ENCODE measurements around the gene NRXN2.
"Not testable (repeated sequence)": the region's sequence is repeated elsewhere in the genome, so short reads cannot be mapped to it uniquely, and the experiment has no call there.

NRXN2 gene

GRCh38 chr11:64664236-64664870 lies 58.6 kb downstream of the NRXN2 start:
- DNase-seq (ENCODE audit: low spot score in 2 of 2); in situ Hi-C loops (cut with MboI; ENCODE audit: low sequenced_read_pairs); H3K4me3 ChIP-seq; H3K36me3 ChIP-seq (replicated peaks); H3K4me1 ChIP-seq; H3K9me3 ChIP-seq; H3K27me3 ChIP-seq (ENCODE audit: low read depth): not testable (repeated sequence)

- in situ Hi-C loops (cut with MboI; ENCODE audit: low sequenced_read_pairs): no loop called here
- Histone ChIP-seq H3K4me3 (no peak overlapping the region), H3K27me3 (ENCODE audit: low read depth) (no peaks in the 10 kb centered on the region), H3K4me1 (no peaks in the 10 kb centered on the region), H3K36me3 (replicated peaks) (no peaks in the 10 kb centered on the region), H3K9me3 (no peaks in the 10 kb centered on the region)
- no peak for DNase-seq (ENCODE audit: low spot score in 2 of 2)
Observed at GRCh38 chr11:64663656-64664055, 59.3 kb downstream of the NRXN2 start.

- Histone ChIP-seq H3K4me1 (no peaks in the 10 kb centered on the region), H3K36me3 (replicated peaks) (no peaks in the 10 kb centered on the region), H3K27me3 (ENCODE audit: low read depth) (no peaks in the 10 kb centered on the region), H3K9me3 (no peaks in the 10 kb centered on the region), H3K4me3 (no peak overlapping the region)
- in situ Hi-C loops (cut with MboI; ENCODE audit: low sequenced_read_pairs): no loop called here
- DNase-seq (ENCODE audit: low spot score in 2 of 2): no peak
Observed at GRCh38 chr11:64661614-64662013, 61.4 kb downstream of the NRXN2 start.

- in situ Hi-C loops (cut with MboI; ENCODE audit: low sequenced_read_pairs): no loop called here
- no peaks in the 10 kb centered on the region for H3K27me3 ChIP-seq (ENCODE audit: low read depth)
- no peak for DNase-seq (ENCODE audit: low spot score in 2 of 2)
- H3K4me1 ChIP-seq: no peaks in the 10 kb centered on the region
- H3K4me3 ChIP-seq: no peak overlapping the region
- no peaks in the 10 kb centered on the region for H3K9me3 ChIP-seq
- no peaks in the 10 kb centered on the region for H3K36me3 ChIP-seq (replicated peaks)
Observed at GRCh38 chr11:64661146-64661545, 61.9 kb downstream of the NRXN2 start.

GRCh38 chr11:64660706-64661105 lies 62.3 kb downstream of the NRXN2 start:
- Histone ChIP-seq H3K9me3 (no peaks in the 10 kb centered on the region), H3K36me3 (replicated peaks) (no peaks in the 10 kb centered on the region), H3K27me3 (ENCODE audit: low read depth) (no peaks in the 10 kb centered on the region), H3K4me1 (no peaks in the 10 kb centered on the region), H3K4me3 (no peak overlapping the region)
- in situ Hi-C loops (cut with MboI; ENCODE audit: low sequenced_read_pairs): no loop called here
- DNase-seq (ENCODE audit: low spot score in 2 of 2): no peak

- DNase-seq (ENCODE audit: low spot score in 2 of 2): no peak
- Histone ChIP-seq H3K4me1 (no peaks in the 10 kb centered on the region), H3K36me3 (replicated peaks) (no peaks in the 10 kb centered on the region), H3K9me3 (no peaks in the 10 kb centered on the region), H3K27me3 (ENCODE audit: low read depth) (no peaks in the 10 kb centered on the region), H3K4me3 (no peak overlapping the region)
- in situ Hi-C loops (cut with MboI; ENCODE audit: low sequenced_read_pairs): no loop called here
Observed at GRCh38 chr11:64660205-64660604, 62.8 kb downstream of the NRXN2 start.

GRCh38 chr11:64659417-64660144 lies 63.4 kb downstream of the NRXN2 start:
- in situ Hi-C loops (cut with MboI; ENCODE audit: low sequenced_read_pairs): no loop called here
- no peak for DNase-seq (ENCODE audit: low spot score in 2 of 2)
- H3K4me1 ChIP-seq: no peaks in the 10 kb centered on the region
- H3K9me3 ChIP-seq: no peaks in the 10 kb centered on the region
- no peaks in the 10 kb centered on the region for H3K27me3 ChIP-seq (ENCODE audit: low read depth)
- no peaks in the 10 kb centered on the region for H3K36me3 ChIP-seq (replicated peaks)
- no peak overlapping the region for H3K4me3 ChIP-seq

GRCh38 chr11:64658265-64658664 lies 64.7 kb downstream of the NRXN2 start:
- Histone ChIP-seq H3K4me3 (no peak overlapping the region), H3K27me3 (ENCODE audit: low read depth) (no peaks in the 10 kb centered on the region), H3K36me3 (replicated peaks) (no peaks in the 10 kb centered on the region), H3K4me1 (no peaks in the 10 kb centered on the region), H3K9me3 (no peaks in the 10 kb centered on the region)
- no peak for DNase-seq (ENCODE audit: low spot score in 2 of 2)
- in situ Hi-C loops (cut with MboI; ENCODE audit: low sequenced_read_pairs): no loop called here

GRCh38 chr11:64656862-64657261 lies 66.1 kb downstream of the NRXN2 start:
- no peak for DNase-seq (ENCODE audit: low spot score in 2 of 2)
- Histone ChIP-seq H3K9me3 (no peaks in the 10 kb centered on the region), H3K27me3 (ENCODE audit: low read depth) (no peaks in the 10 kb centered on the region), H3K36me3 (replicated peaks) (no peaks in the 10 kb centered on the region), H3K4me3 (no peak overlapping the region), H3K4me1 (no peaks in the 10 kb centered on the region)
- in situ Hi-C loops (cut with MboI; ENCODE audit: low sequenced_read_pairs): no loop called here

- Histone ChIP-seq H3K9me3 (no peaks in the 10 kb centered on the region), H3K4me1 (no peaks in the 10 kb centered on the region), H3K27me3 (ENCODE audit: low read depth) (no peaks in the 10 kb centered on the region), H3K36me3 (replicated peaks) (no peaks in the 10 kb centered on the region), H3K4me3 (no peak overlapping the region)
- DNase-seq (ENCODE audit: low spot score in 2 of 2): no peak
- in situ Hi-C loops (cut with MboI; ENCODE audit: low sequenced_read_pairs): no loop called here
Observed at GRCh38 chr11:64655941-64656601, 66.9 kb downstream of the NRXN2 start.

- in situ Hi-C loops (cut with MboI; ENCODE audit: low sequenced_read_pairs): no loop called here
- no peaks in the 10 kb centered on the region for H3K4me1 ChIP-seq
- H3K4me3 ChIP-seq: no peak overlapping the region
- no peaks in the 10 kb centered on the region for H3K36me3 ChIP-seq (replicated peaks)
- no peaks in the 10 kb centered on the region for H3K27me3 ChIP-seq (ENCODE audit: low read depth)
- DNase-seq (ENCODE audit: low spot score in 2 of 2): no peak
- no peaks in the 10 kb centered on the region for H3K9me3 ChIP-seq
Observed at GRCh38 chr11:64654958-64655541, 67.9 kb downstream of the NRXN2 start.

- Histone ChIP-seq H3K4me3 (no peak overlapping the region), H3K4me1 (no peaks in the 10 kb centered on the region), H3K36me3 (replicated peaks) (no peaks in the 10 kb centered on the region), H3K9me3 (no peaks in the 10 kb centered on the region), H3K27me3 (ENCODE audit: low read depth) (no peaks in the 10 kb centered on the region)
- no peak for DNase-seq (ENCODE audit: low spot score in 2 of 2)
- in situ Hi-C loops (cut with MboI; ENCODE audit: low sequenced_read_pairs): no loop called here
Observed at GRCh38 chr11:64654439-64654838, 68.6 kb downstream of the NRXN2 start.

GRCh38 chr11:64653388-64653973 lies 69.5 kb downstream of the NRXN2 start:
- in situ Hi-C loops (cut with MboI; ENCODE audit: low sequenced_read_pairs): no loop called here
- no peaks in the 10 kb centered on the region for H3K9me3 ChIP-seq
- H3K4me1 ChIP-seq: no peaks in the 10 kb centered on the region
- H3K27me3 ChIP-seq (ENCODE audit: low read depth): no peaks in the 10 kb centered on the region
- no peak for DNase-seq (ENCODE audit: low spot score in 2 of 2)
- no peak overlapping the region for H3K4me3 ChIP-seq
- no peaks in the 10 kb centered on the region for H3K36me3 ChIP-seq (replicated peaks)

All from HAP-1 (cell line).